Caco-2 (cell line): ENCODE data around the gene CCDC169. TPM values are rescaled to one million over a fixed set of nuclear protein-coding genes. Genes with fewer than 3 reads are reported as not detected.

Experiments used
- BruUV-seq: library from RNA; stranded (reverse); fragments of 400-500 nt; replicated peaks from 2 replicates; lab custom pipeline; 2021; lab: Mats Ljungman, UMichigan
- CTCF ChIA-PET: fragments of 300-600 bp; sonication (Branson Sonifier 250); formaldehyde crosslinking; loops from one replicate; lab custom pipeline; 2022; ENCODE audit warnings: antibody characterized with exemption; lab: Charles Lee
- POLR2A ChIA-PET: fragments of 300-600 bp; sonication (Branson Sonifier 250); formaldehyde crosslinking; loops from one replicate; lab custom pipeline; 2022; ENCODE audit warnings: antibody characterized with exemption; lab: Charles Lee
- DNase-seq, 2 experiments: peaks; one replicate each; pipeline versions ENCODE4 v3.0.0 to v3.0.0-alpha.2; 2020 to 2022
- H3K27me3 ChIP-seq: replicated peaks from 2 replicates; pipeline ENCODE4 v1.6.0; 2011; ENCODE audit warnings: low read length; ENCODE audit not compliant: control insufficient read depth, insufficient read depth
- H3K36me3 ChIP-seq: 2 replicates; pipeline ENCODE4 v1.5.1; 2011; ENCODE audit warnings: low read length; ENCODE audit not compliant: control insufficient read depth, insufficient read depth
- H3K4me1 ChIP-seq: fragments of 250-450 bp; sonication (Bioruptor Pico); 2 replicates; pipeline ENCODE4 v1.5.1; 2020; ENCODE audit warnings: mild to moderate bottlenecking
- H3K4me3 ChIP-seq: 2 replicates; pipeline ENCODE4 v1.5.1; 2011; ENCODE audit warnings: low read depth, mild to moderate bottlenecking, control low read depth, low read length
- H3K9me3 ChIP-seq: fragments of 250-450 bp; sonication (Bioruptor Pico); 2 replicates; pipeline ENCODE4 v1.5.1; 2020; ENCODE audit warnings: mild to moderate bottlenecking, moderate library complexity
- H3K27ac Mint-ChIP-seq: one replicate; pipeline ENCODE4 v1.8.0; 2022; ENCODE audit warnings: mixed read lengths; ENCODE audit not compliant: unreplicated experiment
- H3K27me3 Mint-ChIP-seq: one replicate; pipeline ENCODE4 v1.8.0; 2022; ENCODE audit warnings: mixed read lengths; ENCODE audit not compliant: insufficient read depth, unreplicated experiment
- H3K36me3 Mint-ChIP-seq: one replicate; pipeline ENCODE4 v1.8.0; 2022; ENCODE audit warnings: mild to moderate bottlenecking, mixed read lengths; ENCODE audit not compliant: insufficient read depth, unreplicated experiment
- H3K4me1 Mint-ChIP-seq: one replicate; pipeline ENCODE4 v1.8.0; 2022; ENCODE audit warnings: low read depth, mixed read lengths; ENCODE audit not compliant: unreplicated experiment
- H3K4me3 Mint-ChIP-seq: one replicate; pipeline ENCODE4 v1.8.0; 2022; ENCODE audit warnings: mild to moderate bottlenecking, moderate library complexity, mixed read lengths; ENCODE audit not compliant: unreplicated experiment
- H3K9me3 Mint-ChIP-seq: one replicate; pipeline ENCODE4 v1.8.0; 2022; ENCODE audit warnings: mixed read lengths; ENCODE audit not compliant: unreplicated experiment
- intact Hi-C: fragments of 100-400 bp; cut with micrococcal nuclease; formaldehyde crosslinking; loops from one replicate; pipeline ENCODE4 v1.10.0; 2022; ENCODE audit not compliant: unreplicated experiment
- total RNA-seq: library from RNA; stranded (reverse); gene quantifications from 2 replicates; pipeline ENCODE4 v1.2.3, GENCODE V29; 2022
- TF ChIP-seq, protein P1 (sequence below), 2 experiments: fragments of 200-600 bp in 1 of 2; IDR thresholded peaks; 1 replicate in 1 of 2; 2 replicates in 1 of 2; pipeline versions ENCODE4 v1.5.1 to v1.8.0; 2011 to 2022; ENCODE audit warnings: antibody characterized with exemption in 1 of 2, control low read depth in 1 of 2, inconsistent platforms in 1 of 2, low read depth in 1 of 2, low read length in 1 of 2, mild to moderate bottlenecking in 1 of 2, moderate library complexity in 1 of 2; ENCODE audit not compliant: insufficient read depth in 1 of 2, severe bottlenecking in 1 of 2, unreplicated experiment in 1 of 2

CCDC169 gene
- total RNA-seq, 1 experiment from 2014 or later = not detected

DNA sequence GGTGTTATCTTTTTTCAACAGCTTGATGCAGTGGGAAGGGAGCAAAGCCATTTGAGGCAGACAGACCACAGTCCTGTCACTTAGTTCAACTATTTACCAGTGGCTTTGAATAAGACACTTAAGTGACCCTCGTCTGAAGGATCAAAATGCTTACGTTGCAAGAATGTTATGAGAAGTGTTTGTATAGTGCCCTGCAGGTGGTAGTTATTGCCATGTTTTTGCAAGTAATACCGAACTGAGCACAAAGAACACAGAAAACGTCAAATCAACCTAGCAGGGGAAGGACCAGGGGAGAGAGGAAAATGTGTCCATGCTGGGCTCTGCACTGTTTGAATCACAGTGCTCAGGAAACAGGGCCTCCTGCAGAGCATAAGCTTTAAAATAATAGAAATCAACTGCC, 86.0 kb downstream of the CCDC169 start:
- TF ChIP-seq, protein P1, sequence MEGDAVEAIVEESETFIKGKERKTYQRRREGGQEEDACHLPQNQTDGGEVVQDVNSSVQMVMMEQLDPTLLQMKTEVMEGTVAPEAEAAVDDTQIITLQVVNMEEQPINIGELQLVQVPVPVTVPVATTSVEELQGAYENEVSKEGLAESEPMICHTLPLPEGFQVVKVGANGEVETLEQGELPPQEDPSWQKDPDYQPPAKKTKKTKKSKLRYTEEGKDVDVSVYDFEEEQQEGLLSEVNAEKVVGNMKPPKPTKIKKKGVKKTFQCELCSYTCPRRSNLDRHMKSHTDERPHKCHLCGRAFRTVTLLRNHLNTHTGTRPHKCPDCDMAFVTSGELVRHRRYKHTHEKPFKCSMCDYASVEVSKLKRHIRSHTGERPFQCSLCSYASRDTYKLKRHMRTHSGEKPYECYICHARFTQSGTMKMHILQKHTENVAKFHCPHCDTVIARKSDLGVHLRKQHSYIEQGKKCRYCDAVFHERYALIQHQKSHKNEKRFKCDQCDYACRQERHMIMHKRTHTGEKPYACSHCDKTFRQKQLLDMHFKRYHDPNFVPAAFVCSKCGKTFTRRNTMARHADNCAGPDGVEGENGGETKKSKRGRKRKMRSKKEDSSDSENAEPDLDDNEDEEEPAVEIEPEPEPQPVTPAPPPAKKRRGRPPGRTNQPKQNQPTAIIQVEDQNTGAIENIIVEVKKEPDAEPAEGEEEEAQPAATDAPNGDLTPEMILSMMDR (IDR thresholded peaks at IDR 0.05; ENCODE audit: insufficient read depth in 1 of 2, low read depth in 1 of 2, low read length in 1 of 2, severe bottlenecking in 1 of 2, unreplicated experiment in 1 of 2) = no peak
- no peaks in the 10 kb centered on the region for H3K27me3 Mint-ChIP-seq
- POLR2A ChIA-PET = no interaction called here

GRCh38 chr13:36210738-36211137, 86.9 kb downstream of the CCDC169 start:
- H3K27ac Mint-ChIP-seq = no peak overlapping the region
- TF ChIP-seq, protein P1 (IDR thresholded peaks at IDR 0.05; ENCODE audit: insufficient read depth in 1 of 2, low read depth in 1 of 2, low read length in 1 of 2, severe bottlenecking in 1 of 2, unreplicated experiment in 1 of 2) = no peak
- H3K4me1 ChIP-seq = no peaks in the 10 kb centered on the region

More for the DNA sequence above, 86.0 kb downstream of the CCDC169 start:
- intact Hi-C loops = no loop called here
- no peaks in the 10 kb centered on the region for H3K36me3 ChIP-seq
- no peaks in the 10 kb centered on the region for H3K4me1 ChIP-seq
- no peaks in the 10 kb centered on the region for H3K9me3 ChIP-seq
- Mint-ChIP-seq H3K4me3 (no peak overlapping the region), H3K4me1 (no peaks in the 10 kb centered on the region), H3K27ac (no peak overlapping the region), H3K9me3 (no peaks in the 10 kb centered on the region), H3K36me3 (no peaks in the 10 kb centered on the region)
- no TSS peak for BruUV-seq
- no peak overlapping the region for H3K4me3 ChIP-seq
- no peak for DNase-seq
- CTCF ChIA-PET = no interaction called here
- no peaks in the 10 kb centered on the region for H3K27me3 ChIP-seq

DNA sequence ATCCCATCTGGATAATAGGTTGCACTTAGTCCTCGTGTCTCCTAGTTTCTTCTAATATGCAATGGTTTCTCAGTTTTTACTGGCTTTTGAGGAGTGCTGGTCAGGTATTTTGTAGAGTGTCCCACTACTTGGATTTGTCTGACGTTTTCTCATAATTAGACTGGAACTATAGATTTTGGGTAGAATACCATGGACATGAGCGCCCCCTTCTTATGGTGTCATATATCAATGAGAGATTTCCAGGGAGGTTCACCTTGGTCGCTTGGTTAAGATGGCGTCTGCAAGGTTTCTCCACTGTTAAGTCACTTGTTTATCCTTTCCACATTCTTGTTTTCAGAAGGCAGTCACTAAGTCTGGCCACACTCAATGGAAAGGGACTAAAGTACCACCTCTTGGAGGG, 89.9 kb downstream of the CCDC169 start:
- POLR2A ChIA-PET = no interaction called here
- Histone ChIP-seq H3K4me1 (no peaks in the 10 kb centered on the region), H3K36me3 (no peaks in the 10 kb centered on the region), H3K27me3 (no peaks in the 10 kb centered on the region), H3K4me3 (no peak overlapping the region), H3K9me3 (no peaks in the 10 kb centered on the region)
- H3K27me3 Mint-ChIP-seq = no peaks in the 10 kb centered on the region
- H3K36me3 Mint-ChIP-seq = no peaks in the 10 kb centered on the region
- BruUV-seq = no TSS peak
- no peak overlapping the region for H3K27ac Mint-ChIP-seq
- H3K4me3 Mint-ChIP-seq = no peak overlapping the region
- TF ChIP-seq, protein P1 (IDR thresholded peaks at IDR 0.05; ENCODE audit: insufficient read depth in 1 of 2, low read depth in 1 of 2, low read length in 1 of 2, severe bottlenecking in 1 of 2, unreplicated experiment in 1 of 2) = no peak
- no peaks in the 10 kb centered on the region for H3K9me3 Mint-ChIP-seq
- H3K4me1 Mint-ChIP-seq = no peaks in the 10 kb centered on the region
- DNase-seq = no peak
- CTCF ChIA-PET = no interaction called here
- intact Hi-C loops = no loop called here

More at GRCh38 chr13:36210738-36211137, 86.9 kb downstream of the CCDC169 start:
- no peak overlapping the region for H3K4me3 ChIP-seq
- H3K36me3 ChIP-seq = no peaks in the 10 kb centered on the region
- POLR2A ChIA-PET = no interaction called here
- H3K4me1 Mint-ChIP-seq = no peaks in the 10 kb centered on the region
- no peaks in the 10 kb centered on the region for H3K27me3 Mint-ChIP-seq
- H3K27me3 ChIP-seq = no peaks in the 10 kb centered on the region
- H3K9me3 ChIP-seq = no peaks in the 10 kb centered on the region
- no peak overlapping the region for H3K4me3 Mint-ChIP-seq
- intact Hi-C loops = no loop called here
- BruUV-seq = no TSS peak
- no peaks in the 10 kb centered on the region for H3K36me3 Mint-ChIP-seq
- no peaks in the 10 kb centered on the region for H3K9me3 Mint-ChIP-seq
- CTCF ChIA-PET = no interaction called here
- no peak for DNase-seq
